AG09319 (cell line): Measurements from ENCODE around the gene GPER1.

Source experiments
- DNase-seq: peaks from one replicate; pipeline ENCODE4 v3.0.0-alpha.2; 2010; ENCODE audit warnings: low read depth; ENCODE audit errors: extremely low read depth
- TF ChIP-seq, protein P1 (sequence below): IDR thresholded peaks from 2 replicates; pipeline ENCODE4 v1.5.1; 2011; ENCODE audit warnings: low read depth, mild to moderate bottlenecking, inconsistent platforms, low read length, moderate library complexity

The GPER1 gene

DNA sequence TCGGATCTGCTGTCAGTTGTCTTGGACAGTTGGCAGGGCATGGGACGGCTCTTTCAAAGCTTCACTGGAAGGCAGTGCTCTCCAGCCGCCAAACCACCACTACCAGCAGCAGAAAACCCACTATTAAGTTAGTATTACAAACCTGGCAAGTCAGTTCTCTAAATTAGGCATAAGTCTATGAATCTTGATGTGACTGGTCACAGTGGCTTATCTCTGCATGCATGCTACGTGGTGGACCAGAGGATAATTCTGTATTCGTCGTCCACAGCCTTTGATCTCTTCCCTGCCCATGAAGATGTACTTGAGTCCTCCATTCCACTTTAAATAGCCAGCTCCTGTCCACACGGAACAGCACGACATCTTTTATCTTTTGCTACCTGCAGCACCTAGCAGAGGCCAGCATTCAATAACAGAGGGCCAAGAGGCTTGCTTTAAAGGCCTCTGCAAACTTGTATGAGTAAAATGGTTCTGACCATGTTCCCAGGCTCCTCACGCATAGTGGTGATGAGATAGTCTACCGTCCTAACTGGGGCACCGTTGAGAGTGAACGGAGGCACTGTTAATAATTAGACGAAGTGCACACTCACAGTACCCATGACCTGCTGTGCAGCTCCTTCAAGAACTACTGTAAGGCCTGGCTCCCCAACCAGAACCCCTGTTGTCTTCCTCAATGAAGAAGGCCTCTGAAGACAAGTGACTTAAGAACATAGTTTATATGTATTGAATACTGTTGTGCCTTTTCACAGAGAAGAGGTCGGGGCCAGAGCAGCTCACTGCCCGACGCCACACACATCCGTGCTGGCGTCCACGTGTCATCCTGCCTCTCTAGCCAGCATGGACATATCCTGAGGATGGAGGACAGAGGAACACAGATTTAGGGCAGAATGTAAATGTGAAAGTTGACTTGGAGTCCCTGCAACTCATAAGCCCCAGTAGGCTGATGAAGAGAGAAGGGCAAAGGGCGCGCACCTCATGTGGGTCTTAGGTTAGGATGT, 42.5 kb upstream of the GPER1 start:
- no peak for DNase-seq
- TF ChIP-seq, protein P1, sequence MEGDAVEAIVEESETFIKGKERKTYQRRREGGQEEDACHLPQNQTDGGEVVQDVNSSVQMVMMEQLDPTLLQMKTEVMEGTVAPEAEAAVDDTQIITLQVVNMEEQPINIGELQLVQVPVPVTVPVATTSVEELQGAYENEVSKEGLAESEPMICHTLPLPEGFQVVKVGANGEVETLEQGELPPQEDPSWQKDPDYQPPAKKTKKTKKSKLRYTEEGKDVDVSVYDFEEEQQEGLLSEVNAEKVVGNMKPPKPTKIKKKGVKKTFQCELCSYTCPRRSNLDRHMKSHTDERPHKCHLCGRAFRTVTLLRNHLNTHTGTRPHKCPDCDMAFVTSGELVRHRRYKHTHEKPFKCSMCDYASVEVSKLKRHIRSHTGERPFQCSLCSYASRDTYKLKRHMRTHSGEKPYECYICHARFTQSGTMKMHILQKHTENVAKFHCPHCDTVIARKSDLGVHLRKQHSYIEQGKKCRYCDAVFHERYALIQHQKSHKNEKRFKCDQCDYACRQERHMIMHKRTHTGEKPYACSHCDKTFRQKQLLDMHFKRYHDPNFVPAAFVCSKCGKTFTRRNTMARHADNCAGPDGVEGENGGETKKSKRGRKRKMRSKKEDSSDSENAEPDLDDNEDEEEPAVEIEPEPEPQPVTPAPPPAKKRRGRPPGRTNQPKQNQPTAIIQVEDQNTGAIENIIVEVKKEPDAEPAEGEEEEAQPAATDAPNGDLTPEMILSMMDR = no peak

DNA sequence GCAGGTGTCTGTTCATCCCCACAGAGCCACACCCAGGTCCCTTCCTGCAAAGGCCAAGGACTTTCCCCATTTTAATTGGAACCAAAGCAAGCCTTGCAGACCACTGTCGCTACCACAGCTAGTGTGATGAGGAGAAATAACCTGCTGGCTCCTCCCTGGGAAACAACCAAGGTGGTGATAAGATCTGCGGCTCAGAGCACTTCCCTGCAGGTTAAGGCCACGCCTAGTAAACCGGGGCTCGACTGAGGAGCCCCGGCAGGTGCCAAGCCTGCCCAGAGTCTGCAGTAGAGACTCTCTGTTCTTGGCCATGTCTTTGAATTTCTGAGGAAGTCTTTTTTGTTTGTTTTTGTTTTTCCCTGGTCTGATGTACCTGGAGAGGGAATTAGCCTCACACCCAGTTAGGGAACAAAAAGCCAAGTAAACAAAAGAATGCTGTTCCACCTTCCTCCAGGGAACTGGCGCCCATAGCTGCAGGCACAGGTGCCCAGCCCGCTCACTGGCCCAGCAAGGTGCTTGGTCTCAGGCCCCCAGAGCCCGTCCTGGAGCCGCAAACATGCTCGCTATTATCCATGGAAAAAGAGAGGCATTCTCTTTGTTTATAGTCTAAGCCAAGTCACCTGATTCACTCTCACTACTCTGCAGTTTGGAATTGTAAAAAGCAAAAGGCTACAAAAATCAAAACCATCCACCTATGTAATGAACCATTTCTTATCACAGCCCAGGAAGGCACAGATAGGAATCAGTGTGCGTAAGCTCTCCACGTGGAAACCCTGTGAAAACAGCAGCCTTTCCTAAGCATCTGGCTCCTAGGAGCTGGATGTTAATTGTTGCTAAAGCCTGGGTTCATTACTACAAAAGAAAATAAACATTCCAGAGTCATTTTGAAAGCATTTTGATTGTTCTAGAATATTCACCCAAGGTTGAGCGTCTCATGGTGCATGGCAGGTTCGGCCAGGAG, 40.9 kb upstream of the GPER1 start:
- TF ChIP-seq, protein P1 = no peak
- no peak for DNase-seq

DNA sequence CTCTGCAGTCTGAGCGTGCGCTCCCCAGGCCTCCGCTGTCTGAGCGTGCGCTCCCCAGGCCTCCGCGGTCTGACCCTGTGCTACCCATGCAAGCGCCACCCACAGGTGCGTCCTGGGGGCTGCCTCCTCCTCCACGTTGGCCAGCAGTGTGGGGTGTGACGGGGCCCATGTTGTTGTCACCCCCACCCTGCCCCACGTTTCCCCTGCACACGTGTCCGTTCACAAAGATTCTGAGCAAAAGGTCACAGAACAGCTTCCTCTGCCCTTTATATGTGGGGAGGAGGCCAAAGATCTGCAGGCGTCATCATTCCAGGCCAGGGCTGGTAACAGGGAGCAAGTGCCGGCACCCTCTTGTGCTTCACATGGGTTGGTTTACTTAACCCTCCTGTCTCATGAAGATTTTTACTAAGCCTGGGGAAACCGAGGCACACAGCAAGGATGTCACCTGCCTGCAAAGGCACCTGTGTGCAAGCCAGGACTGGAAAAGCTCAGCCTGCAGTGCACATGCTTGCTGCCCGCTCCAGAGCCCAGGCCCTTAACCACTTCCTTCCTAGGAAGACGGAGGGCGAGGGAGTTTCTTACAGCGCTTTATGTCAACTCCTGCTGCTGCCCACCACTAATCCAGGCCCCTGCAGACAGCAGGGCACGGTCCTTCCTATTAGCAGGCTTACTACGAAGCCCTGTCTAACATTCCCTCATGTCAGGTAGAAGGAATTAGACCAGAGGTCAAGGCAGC, 38.7 kb upstream of the GPER1 start:
- TF ChIP-seq, protein P1 = no peak
- no peak for DNase-seq

DNA sequence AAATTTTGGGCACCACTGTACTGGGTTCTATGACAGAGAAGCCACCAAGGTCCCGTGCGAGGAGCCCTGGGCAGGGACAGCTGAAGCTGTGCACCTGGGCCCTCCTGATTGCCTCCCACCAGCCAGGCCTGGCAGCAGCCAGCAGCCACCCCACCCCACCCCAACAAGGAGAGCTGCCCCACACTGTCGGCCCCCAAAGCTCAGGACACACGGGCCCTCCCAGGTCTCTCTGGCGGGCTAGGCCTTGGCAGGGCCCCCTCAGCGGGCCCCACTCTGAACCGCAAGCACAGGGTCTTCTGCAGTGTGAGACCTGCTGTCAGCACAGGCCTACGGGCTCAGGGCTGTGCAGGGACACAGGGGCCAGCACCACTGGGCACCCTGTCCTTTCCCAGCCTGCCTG, 38.1 kb upstream of the GPER1 start:
- DNase-seq = no peak
- TF ChIP-seq, protein P1 = no peak

DNA sequence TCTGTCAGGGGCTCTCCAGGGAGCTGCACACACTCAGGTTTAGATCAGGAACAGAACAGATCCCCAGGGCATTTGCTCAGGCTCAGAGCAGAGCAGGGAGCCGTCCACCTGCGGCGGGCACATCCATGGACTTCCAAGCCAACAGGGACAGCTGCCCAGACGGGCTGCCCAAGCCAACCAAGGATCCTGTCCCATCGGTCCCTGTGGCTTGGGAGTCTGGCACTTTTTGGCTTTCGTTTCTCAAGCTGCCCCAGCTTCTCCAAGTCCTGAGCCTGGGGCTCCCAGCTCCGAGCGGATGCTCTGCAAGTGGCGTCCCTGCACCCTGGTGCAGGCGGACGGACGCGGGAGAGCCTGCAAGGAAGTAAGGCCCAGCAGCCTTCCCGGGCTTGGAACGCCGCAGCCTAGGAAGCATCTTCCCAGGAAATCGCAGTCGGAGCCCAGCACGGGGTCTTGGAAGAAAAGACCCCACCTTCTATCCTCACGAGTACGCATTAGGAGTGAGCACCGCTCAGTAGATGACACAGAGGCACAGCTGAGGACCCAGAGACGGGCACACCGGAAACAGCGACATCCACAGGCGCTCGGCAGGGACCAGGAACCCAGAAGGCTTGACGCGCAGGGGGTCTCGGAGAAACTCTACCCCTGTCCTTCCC, 37.5 kb upstream of the GPER1 start:
- no peak for DNase-seq
- TF ChIP-seq, protein P1 = no peak

DNA sequence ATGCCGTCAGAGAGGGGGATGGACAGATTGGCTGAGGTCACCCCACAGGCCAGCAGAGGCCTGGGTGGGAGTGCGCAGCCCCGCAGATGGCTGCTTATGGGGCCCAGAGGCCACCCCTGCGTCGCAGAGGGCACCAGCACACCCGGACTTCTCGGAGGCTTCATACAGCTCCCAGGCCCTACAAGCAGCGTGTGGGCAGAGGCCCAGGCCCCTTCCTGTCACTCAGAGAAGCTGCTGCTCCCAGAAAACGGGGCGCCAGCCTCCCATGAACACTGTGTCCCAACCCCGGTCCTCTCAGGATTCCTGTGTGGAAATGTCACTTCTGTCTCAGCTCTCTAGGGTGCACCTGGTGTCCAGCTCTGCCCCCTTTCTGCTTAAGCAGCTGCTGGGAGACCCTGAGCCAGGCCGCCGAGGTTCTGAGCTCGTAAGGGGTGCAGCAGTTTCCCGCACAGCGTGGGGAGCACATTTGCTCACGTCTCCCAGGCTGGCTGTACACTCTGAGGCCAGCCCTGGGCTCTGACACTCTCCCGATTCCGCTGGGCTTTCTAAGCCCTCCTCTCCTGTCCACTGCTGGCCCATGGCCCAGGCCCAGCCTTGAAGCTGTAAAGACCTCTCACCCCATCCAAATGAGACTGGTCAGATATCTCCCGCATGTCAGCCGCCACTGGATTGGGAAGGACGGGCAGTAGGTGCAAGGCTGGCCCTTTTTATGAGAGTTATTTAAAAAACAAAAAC, 36.8 kb upstream of the GPER1 start:
- TF ChIP-seq, protein P1 = no peak
- no peak for DNase-seq
